Measurements from ENCODE around the gene ZNF664. TPM values are rescaled to one million over a fixed set of nuclear protein-coding genes. Genes with fewer than 3 reads are reported as not detected.

The ZNF664 gene
- total RNA-seq, 1 experiment from 2014 or later = 80.8 TPM

- Histone ChIP-seq H3K4me1 (ENCODE audit: insufficient read depth, low read length) (peaks cover 31% of the 10 kb centered on the region), H3K4me3 (ENCODE audit: low read length) (no peak overlapping the region), H3K27me3 (ENCODE audit: low read length) (no peaks in the 10 kb centered on the region), H3K4me2 (ENCODE audit: low read length) (no peak overlapping the region), H3K9ac (ENCODE audit: low read length) (no peak overlapping the region), H3F3A (ENCODE audit: low read length, unreplicated experiment) (no peaks in the 10 kb centered on the region), H4K20me1 (ENCODE audit: low read length) (no peaks in the 10 kb centered on the region), H3K9me2 (replicated peaks; ENCODE audit: low read length) (no peaks in the 10 kb centered on the region), H3K27ac (ENCODE audit: low read length) (no peak overlapping the region), H3K9me3 (ENCODE audit: low read length) (no peaks in the 10 kb centered on the region), H3K36me3 (ENCODE audit: low read depth, low read length) (no peaks in the 10 kb centered on the region), H2AFZ (ENCODE audit: low read length) (no peak overlapping the region), H3K79me2 (ENCODE audit: low read length) (no peaks in the 10 kb centered on the region)
- ChIA-PET CTCF (no interaction called here), POLR2A (ENCODE audit: unreplicated experiment) (no interaction called here)
- TF ChIP-seq EZH2phosphoT487 (IDR thresholded peaks at IDR 0.05; ENCODE audit: borderline replicate concordance, low read length) = no peak
- TF ChIP-seq, protein P1, sequence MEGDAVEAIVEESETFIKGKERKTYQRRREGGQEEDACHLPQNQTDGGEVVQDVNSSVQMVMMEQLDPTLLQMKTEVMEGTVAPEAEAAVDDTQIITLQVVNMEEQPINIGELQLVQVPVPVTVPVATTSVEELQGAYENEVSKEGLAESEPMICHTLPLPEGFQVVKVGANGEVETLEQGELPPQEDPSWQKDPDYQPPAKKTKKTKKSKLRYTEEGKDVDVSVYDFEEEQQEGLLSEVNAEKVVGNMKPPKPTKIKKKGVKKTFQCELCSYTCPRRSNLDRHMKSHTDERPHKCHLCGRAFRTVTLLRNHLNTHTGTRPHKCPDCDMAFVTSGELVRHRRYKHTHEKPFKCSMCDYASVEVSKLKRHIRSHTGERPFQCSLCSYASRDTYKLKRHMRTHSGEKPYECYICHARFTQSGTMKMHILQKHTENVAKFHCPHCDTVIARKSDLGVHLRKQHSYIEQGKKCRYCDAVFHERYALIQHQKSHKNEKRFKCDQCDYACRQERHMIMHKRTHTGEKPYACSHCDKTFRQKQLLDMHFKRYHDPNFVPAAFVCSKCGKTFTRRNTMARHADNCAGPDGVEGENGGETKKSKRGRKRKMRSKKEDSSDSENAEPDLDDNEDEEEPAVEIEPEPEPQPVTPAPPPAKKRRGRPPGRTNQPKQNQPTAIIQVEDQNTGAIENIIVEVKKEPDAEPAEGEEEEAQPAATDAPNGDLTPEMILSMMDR (conservative IDR thresholded peaks at IDR 0.05; ENCODE audit: low read depth, low read length) = no peak
- no peak for TF ChIP-seq EZH2 (IDR thresholded peaks at IDR 0.05; ENCODE audit: low read length, unreplicated experiment)
- no peak for ATAC-seq
- DNase-seq = no peak
- intact Hi-C loops (cut with micrococcal nuclease) = no loop called here
- BruUV-seq (replicated peaks) = no TSS peak
Measured at GRCh38 chr12:124027753-124028554, 54.9 kb downstream of the ZNF664 start.

DNA sequence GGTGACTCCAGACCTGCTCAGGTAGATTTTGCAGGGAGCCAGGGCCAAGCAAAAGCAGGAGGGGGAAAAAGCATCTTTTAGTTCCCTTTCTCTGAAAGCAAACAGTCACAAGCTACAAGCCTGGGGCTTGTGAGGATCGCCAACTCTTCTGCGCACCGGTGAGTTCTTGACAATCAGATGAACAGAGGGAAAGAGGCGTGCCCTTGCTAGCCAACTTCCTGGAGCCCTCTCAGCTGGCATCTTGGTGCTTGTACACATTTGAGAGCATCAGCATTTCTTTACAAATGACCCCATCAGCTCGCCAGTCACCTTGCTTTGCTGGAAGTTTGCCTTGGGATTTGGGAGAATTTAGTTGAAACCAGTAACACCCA, 55.5 kb downstream of the ZNF664 start:
- TF ChIP-seq EZH2 (IDR thresholded peaks at IDR 0.05; ENCODE audit: low read length, unreplicated experiment) (no peak), EZH2phosphoT487 (IDR thresholded peaks at IDR 0.05; ENCODE audit: borderline replicate concordance, low read length) (no peak)
- TF ChIP-seq, protein P1 (conservative IDR thresholded peaks at IDR 0.05; ENCODE audit: low read depth, low read length) = no peak
- Histone ChIP-seq H3K4me1 (ENCODE audit: insufficient read depth, low read length) (peaks cover 31% of the 10 kb centered on the region), H3F3A (ENCODE audit: low read length, unreplicated experiment) (no peaks in the 10 kb centered on the region), H3K9me3 (ENCODE audit: low read length) (no peaks in the 10 kb centered on the region), H3K4me2 (ENCODE audit: low read length) (no peak overlapping the region), H3K9me2 (replicated peaks; ENCODE audit: low read length) (no peaks in the 10 kb centered on the region), H3K4me3 (ENCODE audit: low read length) (no peak overlapping the region), H3K27ac (ENCODE audit: low read length) (no peak overlapping the region), H3K27me3 (ENCODE audit: low read length) (no peaks in the 10 kb centered on the region), H3K36me3 (ENCODE audit: low read depth, low read length) (no peaks in the 10 kb centered on the region), H3K9ac (ENCODE audit: low read length) (no peak overlapping the region), H3K79me2 (ENCODE audit: low read length) (no peaks in the 10 kb centered on the region), H2AFZ (ENCODE audit: low read length) (no peak overlapping the region), H4K20me1 (ENCODE audit: low read length) (no peaks in the 10 kb centered on the region)
- DNase-seq (no peak), ATAC-seq (no peak)
- POLR2A ChIA-PET (ENCODE audit: unreplicated experiment) = no interaction called here
- intact Hi-C loops (cut with micrococcal nuclease) = no loop called here
- CTCF ChIA-PET = no interaction called here
- BruUV-seq (replicated peaks) = no TSS peak

DNA sequence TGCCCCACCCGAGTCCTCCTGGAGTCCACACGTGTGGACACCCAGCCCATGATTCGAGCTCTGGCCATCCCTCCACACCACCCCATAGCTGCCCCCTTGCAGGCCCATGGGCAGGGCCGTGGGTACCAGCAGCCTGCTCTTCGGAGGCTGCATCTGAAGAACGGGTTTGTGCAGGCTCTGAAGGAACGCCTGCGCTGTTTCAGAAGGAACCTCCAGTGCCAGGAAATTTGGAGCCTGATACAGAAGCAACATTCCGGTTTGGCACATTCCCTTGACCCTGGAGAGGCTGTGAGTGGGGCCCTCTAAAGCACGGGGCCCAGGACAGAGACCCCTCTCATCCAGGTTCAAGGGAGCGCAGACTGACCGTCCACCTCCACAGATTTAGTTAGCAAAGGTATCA, 57.0 kb downstream of the ZNF664 start:
- Histone ChIP-seq H3K27ac (ENCODE audit: low read length) (no peak overlapping the region), H3K79me2 (ENCODE audit: low read length) (no peaks in the 10 kb centered on the region), H3K9me2 (replicated peaks; ENCODE audit: low read length) (no peaks in the 10 kb centered on the region), H4K20me1 (ENCODE audit: low read length) (no peaks in the 10 kb centered on the region), H3K4me3 (ENCODE audit: low read length) (no peak overlapping the region), H2AFZ (ENCODE audit: low read length) (no peak overlapping the region), H3K9me3 (ENCODE audit: low read length) (no peaks in the 10 kb centered on the region), H3F3A (ENCODE audit: low read length, unreplicated experiment) (no peaks in the 10 kb centered on the region), H3K4me1 (ENCODE audit: insufficient read depth, low read length) (peaks cover 18% of the 10 kb centered on the region), H3K9ac (ENCODE audit: low read length) (no peak overlapping the region), H3K36me3 (ENCODE audit: low read depth, low read length) (no peaks in the 10 kb centered on the region), H3K27me3 (ENCODE audit: low read length) (no peaks in the 10 kb centered on the region), H3K4me2 (ENCODE audit: low read length) (no peak overlapping the region)
- intact Hi-C loops (cut with micrococcal nuclease) = loop anchor here (5.0 kb wide), 1 partner anchor 123 kb away; no protein-coding TSS in a partner anchor
- no peak for DNase-seq
- POLR2A ChIA-PET (ENCODE audit: unreplicated experiment) = no interaction called here
- CTCF ChIA-PET = interaction anchor here (0.7 kb wide), 1 partner anchor 644 kb away, joined by 4 read pairs; no protein-coding TSS in a partner anchor
- no TSS peak for BruUV-seq (replicated peaks)
- TF ChIP-seq, protein P1 (conservative IDR thresholded peaks at IDR 0.05; ENCODE audit: low read depth, low read length) = no peak
- TF ChIP-seq EZH2 (IDR thresholded peaks at IDR 0.05; ENCODE audit: low read length, unreplicated experiment) (no peak), EZH2phosphoT487 (IDR thresholded peaks at IDR 0.05; ENCODE audit: borderline replicate concordance, low read length) (no peak)
- no peak for ATAC-seq
